ENCODE measurements around the gene ZDHHC14.

DNA sequence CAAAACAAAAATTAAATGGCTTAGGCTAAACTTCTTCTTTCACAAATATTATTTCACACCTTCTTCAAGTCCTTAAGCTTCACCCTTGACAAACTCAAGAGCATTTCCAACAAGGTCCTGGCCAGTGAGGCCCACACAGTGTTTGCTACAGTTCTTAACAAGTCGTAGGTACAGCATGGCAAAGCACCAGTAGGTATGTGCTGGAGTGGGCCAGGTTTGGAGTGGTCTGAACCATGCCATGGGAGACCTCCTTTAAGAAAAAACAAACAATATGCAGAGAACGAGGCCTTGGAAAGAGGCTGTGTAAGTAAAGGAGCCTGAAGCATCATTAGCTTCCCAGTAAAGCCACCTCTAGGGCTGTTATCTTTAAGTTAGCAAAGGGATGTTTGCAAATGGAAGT is 287.7 kb downstream of the ZDHHC14 start:
- TF ChIP-seq, protein P1, sequence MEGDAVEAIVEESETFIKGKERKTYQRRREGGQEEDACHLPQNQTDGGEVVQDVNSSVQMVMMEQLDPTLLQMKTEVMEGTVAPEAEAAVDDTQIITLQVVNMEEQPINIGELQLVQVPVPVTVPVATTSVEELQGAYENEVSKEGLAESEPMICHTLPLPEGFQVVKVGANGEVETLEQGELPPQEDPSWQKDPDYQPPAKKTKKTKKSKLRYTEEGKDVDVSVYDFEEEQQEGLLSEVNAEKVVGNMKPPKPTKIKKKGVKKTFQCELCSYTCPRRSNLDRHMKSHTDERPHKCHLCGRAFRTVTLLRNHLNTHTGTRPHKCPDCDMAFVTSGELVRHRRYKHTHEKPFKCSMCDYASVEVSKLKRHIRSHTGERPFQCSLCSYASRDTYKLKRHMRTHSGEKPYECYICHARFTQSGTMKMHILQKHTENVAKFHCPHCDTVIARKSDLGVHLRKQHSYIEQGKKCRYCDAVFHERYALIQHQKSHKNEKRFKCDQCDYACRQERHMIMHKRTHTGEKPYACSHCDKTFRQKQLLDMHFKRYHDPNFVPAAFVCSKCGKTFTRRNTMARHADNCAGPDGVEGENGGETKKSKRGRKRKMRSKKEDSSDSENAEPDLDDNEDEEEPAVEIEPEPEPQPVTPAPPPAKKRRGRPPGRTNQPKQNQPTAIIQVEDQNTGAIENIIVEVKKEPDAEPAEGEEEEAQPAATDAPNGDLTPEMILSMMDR (IDR thresholded peaks at IDR 0.05), result no peak
- TF ChIP-seq POLR2A (IDR thresholded peaks at IDR 0.05), result no peak

Data from thyroid gland (tissue), 4 donors.